ENCODE results near the gene LAMA5.

Gene LAMA5

GRCh38 chr20:62367136-62367632 is at the start of gene LAMA5:
Gene LAMA5, minus strand, starts transcription at chr20:62367312. Its CDS starts 67 bp downstream, at chr20:62367245.
- DNase-seq: peak; percentile 31

GRCh38 chr20:62415354-62416111 is 48.4 kb upstream of the LAMA5 start:
- DNase-seq: no peak

GRCh38 chr20:62413896-62414481 is 46.9 kb upstream of the LAMA5 start:
- no peak for DNase-seq

- no peak for DNase-seq
Measured at GRCh38 chr20:62413025-62413570, 46.0 kb upstream of the LAMA5 start.

GRCh38 chr20:62412194-62413024 is 45.3 kb upstream of the LAMA5 start:
- DNase-seq: no peak

- DNase-seq: no peak
Measured at GRCh38 chr20:62411479-62412193, 44.5 kb upstream of the LAMA5 start.

- DNase-seq: no peak
Measured at GRCh38 chr20:62410746-62411478, 43.8 kb upstream of the LAMA5 start.

GRCh38 chr20:62409931-62410745 is 43.0 kb upstream of the LAMA5 start:
- peak; percentile 66 for DNase-seq

GRCh38 chr20:62409086-62409853 is 42.2 kb upstream of the LAMA5 start:
- no peak for DNase-seq

GRCh38 chr20:62408640-62409039 is 41.5 kb upstream of the LAMA5 start:
- DNase-seq: no peak

- DNase-seq: no peak
Measured at GRCh38 chr20:62408055-62408454, 40.9 kb upstream of the LAMA5 start.

- DNase-seq: peak; percentile 89
Measured at GRCh38 chr20:62407221-62407992, 40.3 kb upstream of the LAMA5 start, which contains the start of gene CABLES2. Gene CABLES2, minus strand, starts transcription at chr20:62407285. Its CDS starts 9 bp downstream, at chr20:62407276.

GRCh38 chr20:62406635-62407176 is 39.6 kb upstream of the LAMA5 start:
- DNase-seq: no peak

- no peak for DNase-seq
Measured at GRCh38 chr20:62405981-62406513, 38.9 kb upstream of the LAMA5 start.

- peak; percentile 8 for DNase-seq
Measured at GRCh38 chr20:62405108-62405980, 38.2 kb upstream of the LAMA5 start.

- no peak for DNase-seq
Measured at GRCh38 chr20:62404761-62405107, 37.6 kb upstream of the LAMA5 start.

GRCh38 chr20:62404112-62404665 is 37.1 kb upstream of the LAMA5 start:
- no peak for DNase-seq
